H9 (cell line): ENCODE results near the gene CEP126. TPM values are rescaled to one million over a fixed set of nuclear protein-coding genes. Genes with fewer than 3 reads are reported as not detected.

Source experiments
- DNase-seq: peaks from one replicate; pipeline ENCODE4 v3.0.0-alpha.2; 2017
- H2AFZ ChIP-seq: one replicate; pipeline ENCODE4 v1.6.1; 2013; ENCODE audit warnings: mild to moderate bottlenecking, low read length, control low read depth, moderate library complexity
- H2AK5ac ChIP-seq: 2 replicates; pipeline ENCODE4 v1.6.1; 2013; ENCODE audit warnings: low read length, control low read depth, mixed read lengths; ENCODE audit not compliant: insufficient read length
- H2BK120ac ChIP-seq: one replicate; pipeline ENCODE4 v1.6.1; 2013; ENCODE audit warnings: low read depth, mild to moderate bottlenecking, low read length, control low read depth, inconsistent platforms; ENCODE audit not compliant: poor library complexity, severe bottlenecking
- H2BK12ac ChIP-seq: 2 replicates; pipeline ENCODE4 v1.6.1; 2013; ENCODE audit warnings: low read length, control low read depth, mixed read lengths, low read depth; ENCODE audit not compliant: insufficient read length
- H2BK15ac ChIP-seq: 2 replicates; pipeline ENCODE4 v1.6.1; 2013; ENCODE audit warnings: low read depth, low read length, control low read depth
- H2BK20ac ChIP-seq: one replicate; pipeline ENCODE4 v1.6.1; 2013; ENCODE audit warnings: low read depth, mild to moderate bottlenecking, low read length, control low read depth, inconsistent platforms; ENCODE audit not compliant: poor library complexity, severe bottlenecking
- H2BK5ac ChIP-seq: 2 replicates; pipeline ENCODE4 v1.6.1; 2013; ENCODE audit warnings: low read length, control low read depth, mixed read lengths; ENCODE audit not compliant: insufficient read length
- H3K14ac ChIP-seq: 2 replicates; pipeline ENCODE4 v1.6.1; 2013; ENCODE audit warnings: low read length, control low read depth; ENCODE audit not compliant: insufficient read depth
- H3K18ac ChIP-seq: 2 replicates; pipeline ENCODE4 v1.6.1; 2013; ENCODE audit warnings: low read depth, mild to moderate bottlenecking, mixed read lengths, low read length, control low read depth; ENCODE audit not compliant: insufficient read length
- H3K23ac ChIP-seq: 2 replicates; pipeline ENCODE4 v1.6.1; 2013; ENCODE audit warnings: low read length, control low read depth, mixed read lengths, low read depth; ENCODE audit not compliant: insufficient read length
- H3K23me2 ChIP-seq: 2 replicates; pipeline ENCODE4 v1.6.1; 2013; ENCODE audit warnings: low read depth, mild to moderate bottlenecking, mixed read lengths, low read length, control low read depth; ENCODE audit not compliant: insufficient read length, poor library complexity, severe bottlenecking
- H3K27ac ChIP-seq: 2 replicates; pipeline ENCODE4 v1.5.1; 2013; ENCODE audit warnings: low read length, control low read depth, mixed read lengths, low read depth; ENCODE audit not compliant: insufficient read length
- H3K27me3 ChIP-seq: 2 replicates; pipeline ENCODE4 v1.6.1; 2013; ENCODE audit warnings: low read length, control low read depth, inconsistent platforms; ENCODE audit not compliant: insufficient read depth
- H3K4ac ChIP-seq: 2 replicates; pipeline ENCODE4 v1.6.1; 2013; ENCODE audit warnings: low read depth, mild to moderate bottlenecking, control low read depth, inconsistent platforms, low read length, moderate library complexity
- H3K4me1 ChIP-seq: 2 replicates; pipeline ENCODE4 v1.6.1; 2013; ENCODE audit warnings: low read length, control low read depth, inconsistent platforms; ENCODE audit not compliant: insufficient read depth
- H3K4me2 ChIP-seq: 2 replicates; pipeline ENCODE4 v1.6.1; 2013; ENCODE audit warnings: low read length, control low read depth, mixed read lengths; ENCODE audit not compliant: insufficient read length, insufficient read depth
- H3K56ac ChIP-seq: 2 replicates; pipeline ENCODE4 v1.6.1; 2013; ENCODE audit warnings: low read depth, mild to moderate bottlenecking, mixed read lengths, low read length, control low read depth; ENCODE audit not compliant: insufficient read length
- H3K79me1 ChIP-seq: 2 replicates; pipeline ENCODE4 v1.6.1; 2013; ENCODE audit warnings: low read depth, mild to moderate bottlenecking, moderate library complexity, low read length, control low read depth, inconsistent platforms; ENCODE audit not compliant: insufficient read depth, poor library complexity, severe bottlenecking
- H3K79me2 ChIP-seq: 2 replicates; pipeline ENCODE4 v1.6.1; 2013; ENCODE audit warnings: low read length, control low read depth, inconsistent platforms; ENCODE audit not compliant: insufficient read depth
- H3K9ac ChIP-seq: 2 replicates; pipeline ENCODE4 v1.6.1; 2013; ENCODE audit warnings: low read length, control low read depth, mixed read lengths; ENCODE audit not compliant: insufficient read length; ENCODE audit errors: extremely low read depth
- H3K9me3 ChIP-seq: one replicate; pipeline ENCODE4 v1.6.1; 2013; ENCODE audit warnings: low read depth, low read length, inconsistent platforms; ENCODE audit not compliant: control insufficient read depth
- H3T11ph ChIP-seq: one replicate; pipeline ENCODE4 v1.6.1; 2013; ENCODE audit warnings: mild to moderate bottlenecking, low read length, control low read depth, inconsistent platforms
- H4K20me1 ChIP-seq: one replicate; pipeline ENCODE4 v1.6.1; 2013; ENCODE audit not compliant: control insufficient read depth, insufficient read length, insufficient read depth
- H4K5ac ChIP-seq: 2 replicates; pipeline ENCODE4 v1.6.1; 2013; ENCODE audit warnings: low read depth, mild to moderate bottlenecking, mixed read lengths, low read length, control low read depth; ENCODE audit not compliant: insufficient read length
- H4K8ac ChIP-seq: replicated peaks from 2 replicates; pipeline ENCODE4 v1.6.1; 2013; ENCODE audit warnings: low read length, control low read depth, mixed read lengths, low read depth; ENCODE audit not compliant: insufficient read length
- H4K91ac ChIP-seq: 2 replicates; pipeline ENCODE4 v1.6.1; 2013; ENCODE audit warnings: low read depth, mild to moderate bottlenecking, moderate library complexity, mixed read lengths, low read length, control low read depth; ENCODE audit not compliant: insufficient read length
- H3K27ac Mint-ChIP-seq, 3 experiments: 2 replicates in 2 of 3; 3 replicates in 1 of 3; pipeline ENCODE4 v1.8.0; 2020 to 2021; ENCODE audit warnings: mixed read lengths in 3 of 3, mild to moderate bottlenecking in 1 of 3, moderate library complexity in 1 of 3
- H3K27me3 Mint-ChIP-seq: 2 replicates; pipeline ENCODE4 v1.8.0; 2021; ENCODE audit warnings: low read depth, mild to moderate bottlenecking, moderate library complexity, mixed read lengths
- H3K36me3 Mint-ChIP-seq, 3 experiments: 2 replicates in 2 of 3; 3 replicates in 1 of 3; pipeline ENCODE4 v1.8.0; 2020 to 2021; ENCODE audit warnings: low read depth in 3 of 3, mixed read lengths in 3 of 3; ENCODE audit not compliant: insufficient read depth in 1 of 3
- H3K4me1 Mint-ChIP-seq, 2 experiments: 2 replicates each; pipeline ENCODE4 v1.8.0; 2020; ENCODE audit warnings: mixed read lengths in 2 of 2
- H3K4me3 Mint-ChIP-seq, 2 experiments: 2 replicates in 1 of 2; 3 replicates in 1 of 2; pipeline ENCODE4 v1.8.0; 2020 to 2021; ENCODE audit warnings: mild to moderate bottlenecking in 2 of 2, mixed read lengths in 2 of 2, moderate library complexity in 1 of 2
- H3K9me3 Mint-ChIP-seq, 2 experiments: 2 replicates in 1 of 2; 3 replicates in 1 of 2; pipeline ENCODE4 v1.8.0; 2020; ENCODE audit warnings: mild to moderate bottlenecking in 2 of 2, mixed read lengths in 2 of 2, moderate library complexity in 1 of 2
- WGBS: extraction: QIAGEN DNeasy Blood & Tissue Kit; methylation state at CpG from one replicate; pipeline ENCODE4 v1.1.7; 2013; ENCODE audit warnings: missing lambda C conversion rate, low lambda C conversion rate, mixed read lengths; ENCODE audit not compliant: insufficient read length; ENCODE audit errors: extremely low coverage; 5-methylcytosine and 5-hydroxymethylcytosine counted together
- total RNA-seq: library from RNA; stranded (reverse); gene quantifications from 2 replicates; pipeline ENCODE4 v1.2.1, GENCODE V29; 2021
- TF ChIP-seq, protein P1 (sequence below): fragments of 200-600 bp; sonication (generic); conservative IDR thresholded peaks from 3 replicates; pipeline ENCODE4 v1.8.0; 2021; ENCODE audit warnings: antibody characterized with exemption, mild to moderate bottlenecking

Gene CEP126
- total RNA-seq, 1 experiment from 2014 or later = 1.2 TPM

DNA sequence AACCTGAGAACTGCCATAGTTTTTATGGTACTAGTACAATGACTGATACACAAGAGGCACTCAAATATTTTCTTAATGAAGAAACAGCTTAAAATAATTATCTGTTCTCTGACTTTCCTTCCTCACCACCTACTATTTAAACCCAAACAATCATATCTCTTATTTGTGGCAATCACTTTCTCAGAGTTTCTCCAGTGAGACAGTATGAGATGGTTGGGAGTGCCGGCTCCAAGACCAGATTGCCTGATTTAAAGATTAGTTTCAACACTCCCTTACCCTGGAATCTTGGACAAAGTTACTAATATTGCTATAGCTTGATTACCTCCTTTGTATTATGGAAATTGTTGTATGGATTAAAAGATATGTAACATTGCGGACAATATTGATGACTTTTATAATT lies 5.7 kb upstream of the CEP126 start:
- H3K56ac ChIP-seq = no peak overlapping the region
- no peaks in the 10 kb centered on the region for H3K79me2 ChIP-seq
- Mint-ChIP-seq H3K4me3 (no peak overlapping the region), H3K9me3 (no peaks in the 10 kb centered on the region), H3K27me3 (no peaks in the 10 kb centered on the region), H3K4me1 (peaks cover under 1 to 3% of the 10 kb centered on the region in 2 experiments; a peak in 3 of 4 replicates), H3K27ac (no peak overlapping the region; a peak in 1 of 7 replicates), H3K36me3 (no peaks in the 10 kb centered on the region)
- no peak overlapping the region for H3K9ac ChIP-seq
- no peak overlapping the region for H3K4ac ChIP-seq
- no peak overlapping the region for H2BK120ac ChIP-seq
- H3K27me3 ChIP-seq = no peaks in the 10 kb centered on the region
- no peak overlapping the region for H2AFZ ChIP-seq
- DNase-seq = no peak
- no CpG with 5 or more reads among the region's 2 CpGs for WGBS
- no peak overlapping the region for H4K5ac ChIP-seq
- no peaks in the 10 kb centered on the region for H4K20me1 ChIP-seq
- H3K23me2 ChIP-seq = no peaks in the 10 kb centered on the region
- H3K4me1 ChIP-seq = no peaks in the 10 kb centered on the region
- TF ChIP-seq, protein P1, sequence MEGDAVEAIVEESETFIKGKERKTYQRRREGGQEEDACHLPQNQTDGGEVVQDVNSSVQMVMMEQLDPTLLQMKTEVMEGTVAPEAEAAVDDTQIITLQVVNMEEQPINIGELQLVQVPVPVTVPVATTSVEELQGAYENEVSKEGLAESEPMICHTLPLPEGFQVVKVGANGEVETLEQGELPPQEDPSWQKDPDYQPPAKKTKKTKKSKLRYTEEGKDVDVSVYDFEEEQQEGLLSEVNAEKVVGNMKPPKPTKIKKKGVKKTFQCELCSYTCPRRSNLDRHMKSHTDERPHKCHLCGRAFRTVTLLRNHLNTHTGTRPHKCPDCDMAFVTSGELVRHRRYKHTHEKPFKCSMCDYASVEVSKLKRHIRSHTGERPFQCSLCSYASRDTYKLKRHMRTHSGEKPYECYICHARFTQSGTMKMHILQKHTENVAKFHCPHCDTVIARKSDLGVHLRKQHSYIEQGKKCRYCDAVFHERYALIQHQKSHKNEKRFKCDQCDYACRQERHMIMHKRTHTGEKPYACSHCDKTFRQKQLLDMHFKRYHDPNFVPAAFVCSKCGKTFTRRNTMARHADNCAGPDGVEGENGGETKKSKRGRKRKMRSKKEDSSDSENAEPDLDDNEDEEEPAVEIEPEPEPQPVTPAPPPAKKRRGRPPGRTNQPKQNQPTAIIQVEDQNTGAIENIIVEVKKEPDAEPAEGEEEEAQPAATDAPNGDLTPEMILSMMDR = no peak
- no peaks in the 10 kb centered on the region for H3K9me3 ChIP-seq
- H3K14ac ChIP-seq = no peak overlapping the region
- H4K91ac ChIP-seq = no peak overlapping the region
- H4K8ac ChIP-seq = no peak overlapping the region
- H3K18ac ChIP-seq = no peak overlapping the region
- H3K27ac ChIP-seq = no peak overlapping the region
- H3K79me1 ChIP-seq = no peaks in the 10 kb centered on the region
- H3T11ph ChIP-seq = no peak overlapping the region
- no peak overlapping the region for H2BK12ac ChIP-seq
- H2BK5ac ChIP-seq = no peak overlapping the region
- H3K4me2 ChIP-seq = no peak overlapping the region
- no peak overlapping the region for H2BK20ac ChIP-seq
- H3K23ac ChIP-seq = no peak overlapping the region
- no peak overlapping the region for H2BK15ac ChIP-seq
- H2AK5ac ChIP-seq = no peak overlapping the region
